B cell (primary cell): Measurements from ENCODE around the gene PYDC1. TPM values are rescaled to one million over a fixed set of nuclear protein-coding genes. Genes with fewer than 3 reads are reported as not detected.

Source experiments
- ATAC-seq: fragments of 200-7000 bp; cut with Tn5 transposase; one replicate; pipeline ENCODE4 v1.10.0; 2021; ENCODE audit warnings: low read depth, mild to moderate bottlenecking, moderate number of reproducible peaks, moderate library complexity
- CTCF ChIA-PET: fragments of 350-600 bp; sonication (Branson Sonifier 250); formaldehyde crosslinking; loops from one replicate; lab custom pipeline; 2021; ENCODE audit warnings: antibody characterized with exemption, inconsistent platforms; lab: Charles Lee
- POLR2A ChIA-PET: fragments of 350-600 bp; sonication (Branson Sonifier 250); formaldehyde crosslinking; loops from one replicate; lab custom pipeline; 2021; ENCODE audit warnings: antibody characterized with exemption; lab: Charles Lee
- DNase-seq: peaks from one replicate; pipeline ENCODE4 v3.0.0; 2013
- H2AFZ ChIP-seq: 2 replicates; pipeline ENCODE4 v1.6.1; 2012; ENCODE audit warnings: mild to moderate bottlenecking, low read depth, low read length; ENCODE audit not compliant: insufficient read depth, poor library complexity, severe bottlenecking
- H3K27ac ChIP-seq, 2 donors: 1 replicate in 1 of 2; 2 replicates in 1 of 2; pipeline ENCODE4 v1.5.1; 2012 to 2013; ENCODE audit warnings: low read length in 2 of 2, mild to moderate bottlenecking in 2 of 2, moderate library complexity in 1 of 2
- H3K27me3 ChIP-seq, 4 experiments: fragments of 200-600 bp in 1 of 4; sonication (generic) in 1 of 4; replicated peaks in 1 of 4; 1 replicate in 2 of 4; 2 replicates in 2 of 4; pipeline versions ENCODE4 v1.6.1 to v1.7.0; 2013 to 2016; ENCODE audit warnings: low read length in 3 of 4, mild to moderate bottlenecking in 2 of 4, mixed read lengths in 1 of 4, moderate library complexity in 1 of 4; ENCODE audit not compliant: insufficient read depth in 4 of 4, control insufficient read depth in 3 of 4; ENCODE audit errors: control extremely low read depth in 1 of 4
- H3K36me3 ChIP-seq, 2 experiments: replicated peaks in 1 of 2; 1 replicate in 1 of 2; 2 replicates in 1 of 2; pipeline versions ENCODE4 v1.6.1 to v1.7.1; 2013; ENCODE audit warnings: low read length in 1 of 2; ENCODE audit not compliant: insufficient read depth in 2 of 2, control insufficient read depth in 1 of 2; ENCODE audit errors: control extremely low read depth in 1 of 2, extremely low read depth in 1 of 2
- H3K4me1 ChIP-seq, 2 donors: fragments of 200-600 bp in 1 of 2; sonication (generic) in 1 of 2; 1 replicate in 1 of 2; 2 replicates in 1 of 2; pipeline versions ENCODE4 v1.5.1 to v1.6.1; 2013 to 2017; ENCODE audit warnings: low read length in 2 of 2; ENCODE audit not compliant: control insufficient read depth in 2 of 2, insufficient read depth in 2 of 2
- H3K4me2 ChIP-seq: replicated peaks from 2 replicates; pipeline ENCODE3; 2012; ENCODE audit warnings: mild to moderate bottlenecking, low read depth, low read length; ENCODE audit not compliant: poor library complexity, severe bottlenecking
- H3K4me3 ChIP-seq, 5 experiments: fragments of 200-600 bp in 1 of 5; sonication (generic) in 1 of 5; 1 replicate in 3 of 5; 2 replicates in 2 of 5; pipeline versions ENCODE4 v1.5.1 to v1.7.0; 2011 to 2016; ENCODE audit warnings: low read length in 4 of 5, mild to moderate bottlenecking in 4 of 5, low read depth in 2 of 5, control low read depth in 1 of 5, moderate library complexity in 1 of 5; ENCODE audit not compliant: insufficient read depth in 1 of 5; ENCODE audit errors: control extremely low read depth in 1 of 5, extremely low read depth in 1 of 5
- H3K79me2 ChIP-seq: fragments of 200-600 bp; sonication (generic); one replicate; pipeline ENCODE4 v1.6.0; 2016; ENCODE audit warnings: low read length; ENCODE audit not compliant: control insufficient read depth, insufficient read depth
- H3K9ac ChIP-seq: fragments of 200-600 bp; sonication (generic); 2 replicates; pipeline ENCODE4 v1.6.1; 2017; ENCODE audit warnings: mild to moderate bottlenecking, low read length, moderate library complexity
- H3K9me3 ChIP-seq, 3 donors: one replicate each; pipeline versions ENCODE4 v1.6.1 to v1.7.1; 2013; ENCODE audit warnings: low read length in 2 of 3; ENCODE audit not compliant: control insufficient read depth in 2 of 3, insufficient read depth in 1 of 3; ENCODE audit errors: control extremely low read depth in 1 of 3
- H4K20me1 ChIP-seq: 2 replicates; pipeline ENCODE4 v1.6.0; 2012; ENCODE audit warnings: mild to moderate bottlenecking, low read length; ENCODE audit not compliant: insufficient read depth, control insufficient read depth, poor library complexity, severe bottlenecking
- H3K27ac Mint-ChIP-seq: one replicate; pipeline ENCODE4 v1.8.0; 2021; ENCODE audit warnings: mixed read lengths
- H3K27me3 Mint-ChIP-seq: one replicate; pipeline ENCODE4 v1.8.0; 2021; ENCODE audit warnings: mixed read lengths
- H3K4me1 Mint-ChIP-seq: one replicate; pipeline ENCODE4 v1.8.0; 2021; ENCODE audit warnings: mixed read lengths
- H3K4me3 Mint-ChIP-seq: one replicate; pipeline ENCODE4 v1.8.0; 2021; ENCODE audit warnings: mixed read lengths
- H3K9me3 Mint-ChIP-seq: one replicate; pipeline ENCODE4 v1.8.0; 2022; ENCODE audit warnings: mixed read lengths; ENCODE audit not compliant: insufficient read depth
- EZH2 ChIP-seq: IDR thresholded peaks from 2 replicates; pipeline ENCODE4 v1.6.1; 2012; ENCODE audit warnings: borderline replicate concordance, low read depth, mild to moderate bottlenecking, moderate library complexity, low read length; ENCODE audit not compliant: insufficient read depth, poor library complexity, severe bottlenecking
- WGBS: methylation state at CpG from one replicate; pipeline ENCODE4 v1.1.5; 2013; ENCODE audit warnings: missing lambda C conversion rate; ENCODE audit not compliant: insufficient coverage; 5-methylcytosine and 5-hydroxymethylcytosine counted together
- intact Hi-C: fragments of 100-400 bp; cut with micrococcal nuclease; formaldehyde crosslinking; loops from one replicate; pipeline ENCODE4 v1.10.0; 2022
- polyA plus RNA-seq: library from polyadenylated mRNA; depleted of rRNA; stranded (reverse); fragments of >200 nt; gene quantifications from 2 replicates; pipeline ENCODE4 v1.2.3, GENCODE V29; 2012
- total RNA-seq, 2 donors: library from RNA; stranded (reverse); fragments of 120-200 nt in 1 of 2; gene quantifications; 1 replicate in 1 of 2; 2 replicates in 1 of 2; pipeline versions ENCODE4 v1.2.3 to v1.2.4, GENCODE V29; 2013 to 2022
- TF ChIP-seq, protein P1 (sequence below): fragments of 200-600 bp; IDR thresholded peaks from one replicate; pipeline ENCODE4 v1.8.0; 2022; ENCODE audit warnings: antibody characterized with exemption, mild to moderate bottlenecking

PYDC1 gene
- total and polyA plus RNA-seq, 2 donors (not counting 1 experiment from before 2014, with no cell fraction given), result not detected

DNA sequence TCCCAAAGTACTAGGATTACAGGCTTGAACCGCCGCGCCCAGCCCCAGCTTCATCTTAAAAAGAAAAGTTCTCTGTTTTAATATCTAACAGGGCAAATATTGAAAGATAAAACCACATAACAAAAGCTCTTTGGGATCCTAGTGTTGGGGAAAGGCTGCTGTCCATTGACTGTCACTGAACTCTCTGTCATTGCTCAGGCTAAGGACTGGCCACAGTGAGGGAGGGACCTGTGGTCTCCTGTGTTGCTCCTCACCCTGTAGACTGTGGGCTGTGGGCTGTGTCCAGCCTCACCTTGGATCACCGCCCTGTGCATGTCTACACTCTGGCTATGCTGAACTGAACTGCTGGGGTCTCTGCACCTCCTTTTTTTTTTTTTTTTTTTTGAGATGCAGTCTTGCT, 11.3 kb upstream of the PYDC1 start:
- H3K4me1 Mint-ChIP-seq, result no peaks in the 10 kb centered on the region
- H3K4me3 Mint-ChIP-seq, result no peak overlapping the region
- ChIA-PET CTCF (no interaction called here), POLR2A (no interaction called here)
- Histone ChIP-seq H3K36me3 (no peaks in the 10 kb centered on the region), H3K4me1 (no peaks in the 10 kb centered on the region), H2AFZ (no peak overlapping the region), H3K4me3 (no peak overlapping the region), H3K9ac (no peak overlapping the region), H3K4me2 (no peak overlapping the region), H3K27me3 (peaks cover 0 to 4% (median 0%) of the 10 kb centered on the region in 4 experiments), H3K9me3 (peaks cover 0 to 7% (median 0%) of the 10 kb centered on the region in 3 donors), H3K79me2 (no peaks in the 10 kb centered on the region), H4K20me1 (no peaks in the 10 kb centered on the region), H3K27ac (no peak overlapping the region)
- H3K27me3 Mint-ChIP-seq, result peaks cover 5% of the 10 kb centered on the region
- H3K9me3 Mint-ChIP-seq, result no peaks in the 10 kb centered on the region
- intact Hi-C loops, result loop anchor here (5.0 kb wide), 1 partner anchor 34 kb away; no protein-coding TSS in a partner anchor
- no peak overlapping the region for H3K27ac Mint-ChIP-seq
- TF ChIP-seq, protein P1, sequence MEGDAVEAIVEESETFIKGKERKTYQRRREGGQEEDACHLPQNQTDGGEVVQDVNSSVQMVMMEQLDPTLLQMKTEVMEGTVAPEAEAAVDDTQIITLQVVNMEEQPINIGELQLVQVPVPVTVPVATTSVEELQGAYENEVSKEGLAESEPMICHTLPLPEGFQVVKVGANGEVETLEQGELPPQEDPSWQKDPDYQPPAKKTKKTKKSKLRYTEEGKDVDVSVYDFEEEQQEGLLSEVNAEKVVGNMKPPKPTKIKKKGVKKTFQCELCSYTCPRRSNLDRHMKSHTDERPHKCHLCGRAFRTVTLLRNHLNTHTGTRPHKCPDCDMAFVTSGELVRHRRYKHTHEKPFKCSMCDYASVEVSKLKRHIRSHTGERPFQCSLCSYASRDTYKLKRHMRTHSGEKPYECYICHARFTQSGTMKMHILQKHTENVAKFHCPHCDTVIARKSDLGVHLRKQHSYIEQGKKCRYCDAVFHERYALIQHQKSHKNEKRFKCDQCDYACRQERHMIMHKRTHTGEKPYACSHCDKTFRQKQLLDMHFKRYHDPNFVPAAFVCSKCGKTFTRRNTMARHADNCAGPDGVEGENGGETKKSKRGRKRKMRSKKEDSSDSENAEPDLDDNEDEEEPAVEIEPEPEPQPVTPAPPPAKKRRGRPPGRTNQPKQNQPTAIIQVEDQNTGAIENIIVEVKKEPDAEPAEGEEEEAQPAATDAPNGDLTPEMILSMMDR, result no peak
- TF ChIP-seq EZH2, result no peak
- ATAC-seq (no peak), DNase-seq (no peak)
- WGBS, result 100% methylated on average over 1 of the region's 4 CpGs

DNA sequence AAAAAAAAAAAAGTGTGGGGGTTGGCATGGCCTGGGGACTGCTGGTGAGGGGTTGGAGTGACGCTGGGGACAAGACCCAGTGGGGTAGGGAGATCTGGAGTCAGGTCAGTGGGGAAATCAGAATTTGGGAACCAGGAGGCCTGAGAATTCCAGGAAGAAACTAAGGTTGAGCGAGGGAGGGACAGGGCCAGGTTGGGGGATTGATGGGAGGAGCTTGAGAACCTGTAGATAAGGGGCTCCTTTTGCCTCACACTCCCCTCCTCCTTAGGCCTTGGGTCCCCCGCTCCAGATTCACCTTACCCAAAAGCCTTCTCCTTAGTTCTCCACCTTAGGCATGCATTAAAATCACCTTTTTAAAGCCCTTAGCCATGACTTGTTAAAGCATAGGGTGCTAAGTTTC, 8.3 kb upstream of the PYDC1 start:
- H3K4me3 ChIP-seq, result no peak overlapping the region
- H3K4me1 ChIP-seq, result no peaks in the 10 kb centered on the region
- no peak for ATAC-seq
- WGBS, result 83% methylated on average over 1 of the region's 3 CpGs
- TF ChIP-seq, protein P1, result no peak
- TF ChIP-seq EZH2, result no peak
- CTCF ChIA-PET, result interaction anchor here (0.7 kb wide), 1 partner anchor 36 kb away, joined by 5 read pairs; no protein-coding TSS in a partner anchor
- POLR2A ChIA-PET, result no interaction called here
- no peaks in the 10 kb centered on the region for H3K79me2 ChIP-seq
- peaks cover 0 to 17% (median 5%) of the 10 kb centered on the region in 4 experiments for H3K27me3 ChIP-seq
- H3K4me2 ChIP-seq, result no peak overlapping the region
- H3K4me3 Mint-ChIP-seq, result no peak overlapping the region
- H3K27ac Mint-ChIP-seq, result no peak overlapping the region
- no peak for DNase-seq
- intact Hi-C loops, result loop anchor here (5.0 kb wide), 1 partner anchor 37 kb away; no protein-coding TSS in a partner anchor
- H2AFZ ChIP-seq, result no peak overlapping the region
- no peaks in the 10 kb centered on the region for H3K4me1 Mint-ChIP-seq
- H3K27ac ChIP-seq, result no peak overlapping the region
- no peak overlapping the region for H3K9ac ChIP-seq
- H3K9me3 ChIP-seq, result no peaks in the 10 kb centered on the region
- no peaks in the 10 kb centered on the region for H3K36me3 ChIP-seq
- H3K9me3 Mint-ChIP-seq, result no peaks in the 10 kb centered on the region
- H4K20me1 ChIP-seq, result no peaks in the 10 kb centered on the region
- H3K27me3 Mint-ChIP-seq, result peaks cover 19% of the 10 kb centered on the region
